HTR-8/SVneo (cell line): ENCODE data around the gene PTPRA.
A peak's percentile ranks its signal among the peaks of the same experiment; 100 is the strongest.
"Not testable (repeated sequence)": the region's sequence is repeated elsewhere in the genome, so short reads cannot be mapped to it uniquely, and the experiment has no call there.

Experiments used
- DNase-seq: peaks from one replicate; pipeline ENCODE4 v3.0.0; 2011; ENCODE audit warnings: low spot score, mixed read lengths; ENCODE audit not compliant: insufficient read length
- FAIRE-seq: peaks from 2 replicates; lab custom pipeline; 2011; peaks lifted over from hg19 to GRCh38; lab: Jason Lieb, UNC

PTPRA gene

GRCh38 chr20:2883726-2884637, 10.7 kb downstream of the PTPRA start:
- DNase-seq (no peak), FAIRE-seq (peak; percentile 26)

GRCh38 chr20:2887715-2888114, 14.4 kb downstream of the PTPRA start:
- DNase-seq, result no peak
- FAIRE-seq, result no peak

GRCh38 chr20:2888224-2888955, 15.1 kb downstream of the PTPRA start:
- FAIRE-seq (no peak), DNase-seq (no peak)

- FAIRE-seq (no peak), DNase-seq (no peak)
Observed at GRCh38 chr20:2889209-2889608, 15.9 kb downstream of the PTPRA start.

- FAIRE-seq (no peak), DNase-seq (no peak)
Observed at GRCh38 chr20:2889797-2890196, 16.5 kb downstream of the PTPRA start.

- FAIRE-seq, result no peak
- DNase-seq, result no peak
Observed at GRCh38 chr20:2890742-2891141, 17.5 kb downstream of the PTPRA start.

GRCh38 chr20:2891343-2891742, 18.1 kb downstream of the PTPRA start:
- FAIRE-seq (no peak), DNase-seq (no peak)

GRCh38 chr20:2892376-2892775, 19.1 kb downstream of the PTPRA start:
- peak; percentile 13 for FAIRE-seq

GRCh38 chr20:2894221-2894620, 20.9 kb downstream of the PTPRA start:
- FAIRE-seq, result no peak
- DNase-seq, result no peak

More at GRCh38 chr20:2892376-2892775, 19.1 kb downstream of the PTPRA start:
- no peak for DNase-seq

GRCh38 chr20:2895154-2895553, 21.9 kb downstream of the PTPRA start:
- not testable (repeated sequence) for FAIRE-seq

GRCh38 chr20:2899243-2899642, 26.0 kb downstream of the PTPRA start:
- FAIRE-seq (no peak), DNase-seq (no peak)

More at GRCh38 chr20:2895154-2895553, 21.9 kb downstream of the PTPRA start:
- not testable (repeated sequence) for DNase-seq

- FAIRE-seq (no peak), DNase-seq (no peak)
Observed at GRCh38 chr20:2900845-2901592, 27.7 kb downstream of the PTPRA start.

- no peak for DNase-seq
- FAIRE-seq, result no peak
Observed at GRCh38 chr20:2902291-2902690, 29.0 kb downstream of the PTPRA start.

GRCh38 chr20:2902818-2903217, 29.5 kb downstream of the PTPRA start:
- no peak for DNase-seq
- no peak for FAIRE-seq

GRCh38 chr20:2903686-2904085, 30.4 kb downstream of the PTPRA start:
- DNase-seq (no peak), FAIRE-seq (no peak)

GRCh38 chr20:2907519-2907918, 34.2 kb downstream of the PTPRA start:
- DNase-seq (no peak), FAIRE-seq (no peak)

- DNase-seq (no peak), FAIRE-seq (no peak)
Observed at GRCh38 chr20:2909953-2910352, 36.7 kb downstream of the PTPRA start.

- FAIRE-seq (no peak), DNase-seq (no peak)
Observed at GRCh38 chr20:2911200-2911599, 37.9 kb downstream of the PTPRA start.

GRCh38 chr20:2914160-2914559, 40.9 kb downstream of the PTPRA start:
- DNase-seq (no peak), FAIRE-seq (no peak)

GRCh38 chr20:2917266-2917665, 44.0 kb downstream of the PTPRA start:
- DNase-seq (no peak), FAIRE-seq (no peak)
